K562 (cell line): ENCODE results near the gene PRDM15. TPM values are rescaled to one million over a fixed set of nuclear protein-coding genes. Genes with fewer than 3 reads are reported as not detected.

Source experiments
- ARHGAP35 ChIP-seq: fragments of 450-650 bp; IDR thresholded peaks from 2 replicates; pipeline ENCODE4 v1.6.1; 2018; ENCODE audit not compliant: partially characterized antibody
- ATF2 ChIP-seq: sonication (generic); formaldehyde crosslinking; IDR thresholded peaks from 2 replicates; pipeline ENCODE4 v1.8.1; 2022; ENCODE audit warnings: missing genetic modification reagents
- LEF1 ChIP-seq: fragments of 450-650 bp; IDR thresholded peaks from 2 replicates; pipeline ENCODE4 v1.6.1; 2016; ENCODE audit warnings: mild to moderate bottlenecking
- PTTG1 ChIP-seq: fragments of 450-650 bp; IDR thresholded peaks from 2 replicates; pipeline ENCODE4 v1.6.1; 2016; ENCODE audit warnings: low read depth, mild to moderate bottlenecking, missing genetic modification characterization, missing compliant biosample characterization
- SREBF1 ChIP-seq: fragments of 150-350 bp; IDR thresholded peaks from 2 replicates; pipeline ENCODE4 v1.6.1; 2014; ENCODE audit warnings: antibody characterized with exemption, low read depth, low read length, borderline replicate concordance
- SREBF2 ChIP-seq: sonication (generic); formaldehyde crosslinking; IDR thresholded peaks from 2 replicates; pipeline ENCODE4 v1.4.0; 2020; ENCODE audit warnings: mild to moderate bottlenecking, missing genetic modification reagents
- ZNF696 ChIP-seq: fragments of 250-450 bp; sonication (Bioruptor Pico); conservative IDR thresholded peaks from 2 replicates; pipeline ENCODE4 v1.4.0; 2020; ENCODE audit warnings: mild to moderate bottlenecking, moderate library complexity
- polyA plus RNA-seq, 8 experiments: library from polyadenylated mRNA; depleted of rRNA in 4 of 8; stranded (reverse) in 5 of 8; unstranded in 3 of 8; fragments of >200 nt; fragmentation: Nextera tagmentation in 2 of 8; fragmentation: Illumina TruSeq in 1 of 8; extraction: Ambion mirVana in 2 of 8; extraction: Trizol in 1 of 8; gene quantifications; 2 replicates each; pipeline versions ENCODE4 v1.2.1 to v1.2.3, GENCODE V29; 2011 to 2014; ENCODE audit warnings: inconsistent platforms in 1 of 8, missing spikeins in 1 of 8
- total RNA-seq, 7 experiments: library from RNA; depleted of rRNA in 6 of 7; stranded (reverse); fragments of >200 nt in 6 of 7; fragmentation: Illumina TruSeq in 2 of 7; extraction: Trizol in 2 of 7; gene quantifications; 2 replicates each; pipeline versions ENCODE4 v1.2.1 to v1.2.3, GENCODE V29; 2011 to 2021; ENCODE audit warnings: low replicate concordance in 1 of 7
- TF ChIP-seq, protein P1 (sequence below): fragments of 250-450 bp; sonication (Bioruptor Pico); IDR thresholded peaks from 2 replicates; pipeline ENCODE4 v1.5.1; 2021; ENCODE audit warnings: mild to moderate bottlenecking

Gene PRDM15
- total and polyA plus RNA-seq, 9 of the 15 experiments (the other 6 are each of a cell fraction or from before 2014, with no cell fraction given), result 0.93 to 9.2 (median 6.2) TPM

DNA sequence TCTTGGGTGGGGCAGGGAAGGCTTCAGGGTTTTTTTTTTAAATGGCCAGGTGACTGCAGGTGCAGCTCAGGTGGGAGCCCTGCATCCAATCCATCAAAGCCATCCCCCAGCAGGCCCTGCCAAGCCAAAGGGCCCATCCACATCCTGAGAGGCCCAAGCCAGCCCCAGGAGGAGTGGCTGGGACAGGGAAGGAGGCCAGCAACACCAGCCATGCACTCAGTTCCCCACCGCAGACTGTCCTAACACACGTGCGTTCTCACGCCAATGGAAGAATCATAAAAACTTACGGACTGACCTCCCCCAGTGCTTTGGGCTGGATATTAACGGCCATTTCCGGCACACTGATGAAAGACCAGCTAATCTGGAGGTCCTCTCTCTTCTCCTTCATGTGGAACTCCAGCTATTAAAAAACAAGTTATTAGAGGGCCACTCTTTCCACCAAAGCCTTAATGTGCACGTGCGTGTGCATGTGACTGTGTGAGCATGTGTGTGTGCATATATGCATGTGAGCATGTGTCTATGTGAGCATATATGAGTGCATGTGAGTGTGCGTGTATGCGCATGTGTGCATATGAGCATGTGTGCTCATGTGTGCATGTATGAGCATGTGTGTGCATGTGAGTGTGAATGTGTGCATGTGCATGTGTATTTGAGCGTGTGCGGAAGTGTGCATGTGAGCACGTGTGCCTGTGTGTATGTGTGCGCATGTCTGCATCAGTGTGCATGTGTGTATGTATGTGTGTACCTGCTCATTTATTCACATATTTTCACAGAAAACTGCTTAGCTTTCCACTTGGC is 39.6 kb upstream of the PRDM15 start (continued):
- TF ChIP-seq, protein P1, sequence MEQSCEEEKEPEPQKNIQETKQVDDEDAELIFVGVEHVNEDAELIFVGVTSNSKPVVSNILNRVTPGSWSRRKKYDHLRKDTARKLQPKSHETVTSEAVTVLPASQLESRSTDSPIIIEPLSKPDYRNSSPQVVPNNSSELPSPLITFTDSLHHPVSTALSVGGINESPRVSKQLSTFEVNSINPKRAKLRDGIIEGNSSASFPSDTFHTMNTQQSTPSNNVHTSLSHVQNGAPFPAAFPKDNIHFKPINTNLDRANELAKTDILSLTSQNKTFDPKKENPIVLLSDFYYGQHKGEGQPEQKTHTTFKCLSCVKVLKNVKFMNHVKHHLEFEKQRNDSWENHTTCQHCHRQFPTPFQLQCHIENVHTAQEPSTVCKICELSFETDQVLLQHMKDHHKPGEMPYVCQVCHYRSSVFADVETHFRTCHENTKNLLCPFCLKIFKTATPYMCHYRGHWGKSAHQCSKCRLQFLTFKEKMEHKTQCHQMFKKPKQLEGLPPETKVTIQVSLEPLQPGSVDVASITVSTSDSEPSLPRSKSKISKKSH (CRISPR knock-in tag), result no peak
- TF ChIP-seq SREBF2 (CRISPR knock-in tag) (no peak), LEF1 (no peak), PTTG1 (no peak), SREBF1 (no peak), ARHGAP35 (no peak), ATF2 (no peak), ZNF696 (CRISPR knock-in tag) (no peak)
